ENCODE measurements around the gene GUCY1B1. TPM values are rescaled to one million over a fixed set of nuclear protein-coding genes. Genes with fewer than 3 reads are reported as not detected.

Gene GUCY1B1
- total and polyA plus RNA-seq, 2 experiments from 2014 or later: 8.6 to 16.7 TPM

DNA sequence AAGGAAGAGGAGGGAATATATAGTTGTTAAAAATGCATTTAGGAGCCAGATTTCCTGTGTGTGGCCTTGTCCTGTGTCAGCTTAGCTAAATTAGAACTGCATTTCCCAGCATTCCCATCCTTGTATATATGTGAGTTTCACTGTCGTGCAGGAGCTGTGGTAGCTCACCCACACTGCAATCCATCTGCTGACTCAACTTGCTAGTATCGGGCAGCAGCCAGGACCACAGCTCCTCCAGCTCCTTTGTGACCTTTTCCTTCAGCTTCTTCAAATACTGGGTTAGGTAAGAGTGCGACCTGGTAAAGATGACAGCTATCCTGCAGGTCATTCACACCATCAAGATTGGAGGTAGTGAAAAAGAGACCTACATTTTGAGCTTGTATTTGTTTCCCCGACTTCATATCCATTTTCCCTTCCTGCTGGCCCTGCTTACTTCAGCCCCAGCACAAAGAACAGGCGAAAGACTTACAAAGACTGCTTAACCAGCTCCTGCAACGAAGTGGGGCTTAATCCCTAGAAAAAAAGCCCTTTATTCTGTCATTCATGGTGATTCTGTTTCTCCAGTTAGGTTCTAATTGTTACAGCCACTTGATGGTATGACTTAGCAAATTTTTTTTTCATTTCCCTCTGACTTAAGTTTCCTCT lies 95.9 kb downstream of the GUCY1B1 start:
- no peaks in the 10 kb centered on the region for H3K79me2 ChIP-seq
- H3K27me3 ChIP-seq: no peaks in the 10 kb centered on the region
- H3K4me1 ChIP-seq (ENCODE audit: insufficient read depth): no peaks in the 10 kb centered on the region
- no peaks in the 10 kb centered on the region for H4K20me1 ChIP-seq (ENCODE audit: insufficient read depth, poor library complexity, severe bottlenecking)
- TF ChIP-seq EZH2phosphoT487 (IDR thresholded peaks at IDR 0.05; ENCODE audit: low read depth, severe bottlenecking, unreplicated experiment) (no peak), EZH2 (IDR thresholded peaks at IDR 0.05; ENCODE audit: borderline replicate concordance) (no peak)
- TF ChIP-seq, protein P1, sequence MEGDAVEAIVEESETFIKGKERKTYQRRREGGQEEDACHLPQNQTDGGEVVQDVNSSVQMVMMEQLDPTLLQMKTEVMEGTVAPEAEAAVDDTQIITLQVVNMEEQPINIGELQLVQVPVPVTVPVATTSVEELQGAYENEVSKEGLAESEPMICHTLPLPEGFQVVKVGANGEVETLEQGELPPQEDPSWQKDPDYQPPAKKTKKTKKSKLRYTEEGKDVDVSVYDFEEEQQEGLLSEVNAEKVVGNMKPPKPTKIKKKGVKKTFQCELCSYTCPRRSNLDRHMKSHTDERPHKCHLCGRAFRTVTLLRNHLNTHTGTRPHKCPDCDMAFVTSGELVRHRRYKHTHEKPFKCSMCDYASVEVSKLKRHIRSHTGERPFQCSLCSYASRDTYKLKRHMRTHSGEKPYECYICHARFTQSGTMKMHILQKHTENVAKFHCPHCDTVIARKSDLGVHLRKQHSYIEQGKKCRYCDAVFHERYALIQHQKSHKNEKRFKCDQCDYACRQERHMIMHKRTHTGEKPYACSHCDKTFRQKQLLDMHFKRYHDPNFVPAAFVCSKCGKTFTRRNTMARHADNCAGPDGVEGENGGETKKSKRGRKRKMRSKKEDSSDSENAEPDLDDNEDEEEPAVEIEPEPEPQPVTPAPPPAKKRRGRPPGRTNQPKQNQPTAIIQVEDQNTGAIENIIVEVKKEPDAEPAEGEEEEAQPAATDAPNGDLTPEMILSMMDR (IDR thresholded peaks at IDR 0.05; ENCODE audit: poor library complexity): no peak
- H3K4me2 ChIP-seq: peak overlapping the region; percentile 33
- DNase-seq (ENCODE audit: low spot score): peak; percentile 32
- H3K9me2 ChIP-seq (replicated peaks; ENCODE audit: insufficient read depth): no peaks in the 10 kb centered on the region
- H3K36me3 ChIP-seq (replicated peaks; ENCODE audit: insufficient read depth, low read depth): no peaks in the 10 kb centered on the region
- H3K27ac ChIP-seq: peak overlapping the region; percentile 11
- 57% methylated on average over 6 of the region's 6 CpGs for WGBS (ENCODE audit: low lambda C conversion rate, missing lambda C conversion rate)
- no peaks in the 10 kb centered on the region for H3K9me3 ChIP-seq (ENCODE audit: low read depth)
- H2AFZ ChIP-seq: peak overlapping the region; percentile 25
- no peak overlapping the region for H3K4me3 ChIP-seq

DNA sequence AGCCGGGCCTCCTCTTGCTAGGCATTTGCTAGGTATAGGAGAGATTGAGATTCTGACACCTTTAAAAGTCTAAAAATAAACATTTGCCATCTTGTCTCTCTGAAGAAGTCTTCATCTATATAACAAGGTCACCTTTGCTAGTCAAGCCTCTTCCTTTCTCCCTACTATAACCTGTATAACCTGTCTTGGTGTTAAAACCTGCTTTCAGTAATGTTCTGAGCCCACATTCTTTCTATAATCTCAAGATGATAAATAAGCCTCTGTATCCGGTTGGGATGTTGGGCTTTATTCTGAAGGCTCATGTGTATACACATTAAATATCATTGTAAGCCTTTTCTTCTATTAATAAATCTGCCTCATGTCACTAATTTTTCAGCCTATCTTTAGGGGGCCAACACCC lies 97.1 kb downstream of the GUCY1B1 start:
- TF ChIP-seq EZH2 (IDR thresholded peaks at IDR 0.05; ENCODE audit: borderline replicate concordance) (no peak), EZH2phosphoT487 (IDR thresholded peaks at IDR 0.05; ENCODE audit: low read depth, severe bottlenecking, unreplicated experiment) (no peak)
- TF ChIP-seq, protein P1 (IDR thresholded peaks at IDR 0.05; ENCODE audit: poor library complexity): no peak
- H3K27me3 ChIP-seq: no peaks in the 10 kb centered on the region
- H3K4me3 ChIP-seq: no peak overlapping the region
- H3K9me2 ChIP-seq (replicated peaks; ENCODE audit: insufficient read depth): no peaks in the 10 kb centered on the region
- H3K4me2 ChIP-seq: no peak overlapping the region
- no peaks in the 10 kb centered on the region for H4K20me1 ChIP-seq (ENCODE audit: insufficient read depth, poor library complexity, severe bottlenecking)
- H3K9me3 ChIP-seq (ENCODE audit: low read depth): no peaks in the 10 kb centered on the region
- H3K36me3 ChIP-seq (replicated peaks; ENCODE audit: insufficient read depth, low read depth): no peaks in the 10 kb centered on the region
- no peak for DNase-seq (ENCODE audit: low spot score)
- peak overlapping the region; percentile 30 for H3K27ac ChIP-seq
- no peaks in the 10 kb centered on the region for H3K79me2 ChIP-seq
- WGBS (ENCODE audit: low lambda C conversion rate, missing lambda C conversion rate): 67% methylated on average over 2 of the region's 2 CpGs
- no peaks in the 10 kb centered on the region for H3K4me1 ChIP-seq (ENCODE audit: insufficient read depth)
- no peak overlapping the region for H2AFZ ChIP-seq

Other genes starting within 250 kb of the GUCY1B1 start
- 41.2 and 44.9 TPM in 2 replicates for gene GUCY1A1, start 92.2 kb upstream of the GUCY1B1 start, total RNA-seq
- 25.7 and 27.7 TPM in 2 replicates for gene GUCY1A1, start 92.2 kb upstream of the GUCY1B1 start, polyA plus RNA-seq
- gene ASIC5, start 107.3 kb downstream of the GUCY1B1 start, total RNA-seq: 0.20 TPM in 1 of 2 replicates, not detected in the other
- gene ASIC5, start 107.3 kb downstream of the GUCY1B1 start, polyA plus RNA-seq: not detected in 2 replicates
- 246 and 253 TPM in 2 replicates for gene TDO2, start 144.7 kb downstream of the GUCY1B1 start, total RNA-seq
- 91.4 and 149 TPM in 2 replicates for gene TDO2, start 144.7 kb downstream of the GUCY1B1 start, polyA plus RNA-seq
- gene CTSO, start 194.8 kb downstream of the GUCY1B1 start, total RNA-seq: 25.6 and 28.2 TPM in 2 replicates
- gene CTSO, start 194.8 kb downstream of the GUCY1B1 start, polyA plus RNA-seq: 14.9 and 16.4 TPM in 2 replicates

All from hepatocyte (in vitro differentiated cells).